Thyroid gland (tissue), 4 donors: ENCODE measurements around the gene ROCK1.

Experiments used
- CTCF ChIP-seq, 6 experiments: fragments of 200-600 bp in 3 of 6; fragments of 450-650 bp in 3 of 6; sonication (generic) in 3 of 6; IDR thresholded peaks; one replicate each; pipeline ENCODE4 v1.5.1; 2016 to 2019; ENCODE audit warnings: antibody characterized with exemption in 6 of 6, mild to moderate bottlenecking in 2 of 6, inconsistent platforms in 1 of 6, moderate library complexity in 1 of 6
- POLR2A ChIP-seq, 2 donors: fragments of 450-650 bp; IDR thresholded peaks; one replicate each; pipeline ENCODE4 v1.6.1; 2017; ENCODE audit warnings: antibody characterized with exemption in 2 of 2, mild to moderate bottlenecking in 2 of 2, moderate library complexity in 1 of 2

DNA sequence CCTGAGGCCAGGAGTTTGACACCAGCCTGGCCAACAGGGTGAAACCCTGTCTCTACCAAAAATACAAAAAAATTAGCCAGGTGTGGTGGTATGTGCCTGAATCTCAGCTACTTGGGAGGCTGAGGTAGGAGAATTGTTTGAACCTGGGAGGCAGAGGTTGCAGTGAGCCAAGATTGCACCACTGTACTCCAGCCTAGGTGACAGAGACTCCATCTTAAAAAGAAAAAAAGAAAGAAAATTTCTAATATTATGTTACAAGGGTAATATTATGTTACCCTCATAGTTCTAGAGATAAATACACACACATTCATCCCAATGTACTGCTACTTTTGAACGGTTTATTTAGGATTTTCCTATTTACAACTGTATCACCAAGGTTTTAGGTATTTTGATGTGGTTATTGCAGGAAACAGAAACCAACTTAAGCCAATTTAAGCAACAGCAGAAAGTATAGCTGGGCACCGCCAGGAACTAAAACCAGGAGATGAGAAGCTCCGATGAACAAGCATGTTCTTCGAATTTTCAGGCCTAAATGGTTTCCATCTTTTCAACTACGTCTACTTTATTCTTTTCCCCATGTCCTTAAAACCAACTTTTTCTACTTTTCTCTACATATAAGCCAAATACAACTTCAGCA lies 11.8 kb upstream of the ROCK1 start:
- no peak for TF ChIP-seq CTCF (IDR thresholded peaks at IDR 0.05)
- TF ChIP-seq POLR2A (IDR thresholded peaks at IDR 0.05): no peak
